Natural killer cell (primary cell): ENCODE results near the gene EIF3A. TPM values are rescaled to one million over a fixed set of nuclear protein-coding genes. Genes with fewer than 3 reads are reported as not detected.

Experiments
- ATAC-seq, 3 donors: fragments of 150-1000 bp in 2 of 3; fragments of 200-7000 bp in 1 of 3; cut with Tn5 transposase; 1 replicate in 1 of 3; 2 replicates in 2 of 3; pipeline ENCODE4 v1.10.0; 2021; ENCODE audit warnings: mild to moderate bottlenecking in 2 of 3, moderate library complexity in 2 of 3
- DNase-seq, 2 donors: peaks; one replicate each; pipeline versions ENCODE4 v3.0.0 to v3.0.0-alpha.2; 2013 to 2021; ENCODE audit warnings: mixed read lengths in 1 of 2
- H3K27ac ChIP-seq: one replicate; pipeline ENCODE4 v1.5.1; 2013; ENCODE audit warnings: mild to moderate bottlenecking, low read length
- H3K27me3 ChIP-seq: one replicate; pipeline ENCODE4 v1.6.1; 2013; ENCODE audit warnings: low read length; ENCODE audit not compliant: control insufficient read depth, insufficient read depth
- H3K36me3 ChIP-seq: one replicate; pipeline ENCODE4 v1.6.1; 2013; ENCODE audit warnings: low read length; ENCODE audit not compliant: control insufficient read depth, insufficient read depth
- H3K4me1 ChIP-seq: one replicate; pipeline ENCODE4 v1.6.1; 2013; ENCODE audit warnings: low read length; ENCODE audit not compliant: control insufficient read depth, insufficient read depth
- H3K4me3 ChIP-seq: one replicate; pipeline ENCODE4 v1.5.1; 2013; ENCODE audit warnings: low read length
- H3K9me3 ChIP-seq: one replicate; pipeline ENCODE4 v1.6.1; 2013; ENCODE audit warnings: low read length; ENCODE audit not compliant: control insufficient read depth, insufficient read depth
- H3K27ac Mint-ChIP-seq, 2 donors: one replicate each; pipeline ENCODE4 v1.8.0; 2022; ENCODE audit warnings: mild to moderate bottlenecking in 2 of 2, mixed read lengths in 2 of 2, moderate library complexity in 1 of 2
- H3K27me3 Mint-ChIP-seq, 2 donors: one replicate each; pipeline ENCODE4 v1.8.0; 2022; ENCODE audit warnings: low read depth in 2 of 2, mixed read lengths in 2 of 2
- H3K36me3 Mint-ChIP-seq: one replicate; pipeline ENCODE4 v1.8.0; 2022; ENCODE audit warnings: mixed read lengths
- H3K4me1 Mint-ChIP-seq, 2 donors: one replicate each; pipeline ENCODE4 v1.8.0; 2022; ENCODE audit warnings: mixed read lengths in 2 of 2
- H3K4me3 Mint-ChIP-seq: one replicate; pipeline ENCODE4 v1.8.0; 2022; ENCODE audit warnings: mild to moderate bottlenecking, moderate library complexity, mixed read lengths
- H3K9me3 Mint-ChIP-seq, 2 donors: one replicate each; pipeline ENCODE4 v1.8.0; 2022; ENCODE audit warnings: mixed read lengths in 2 of 2
- CTCF ChIP-seq: fragments of 200-600 bp; IDR thresholded peaks from one replicate; pipeline ENCODE4 v1.8.0; 2022; ENCODE audit warnings: antibody characterized with exemption
- WGBS: methylation state at CpG from one replicate; pipeline ENCODE4 v1.1.7; 2013; ENCODE audit warnings: missing lambda C conversion rate; ENCODE audit not compliant: insufficient coverage; 5-methylcytosine and 5-hydroxymethylcytosine counted together
- intact Hi-C: fragments of 100-400 bp; cut with micrococcal nuclease; formaldehyde crosslinking; loops from one replicate; pipeline ENCODE4 v1.14.2; 2022
- total RNA-seq, 4 donors: library from RNA; stranded (reverse); fragments of 120-200 nt in 1 of 4; gene quantifications; one replicate each; pipeline versions ENCODE4 v1.2.3 to v1.2.4, GENCODE V29; 2013 to 2022

Gene EIF3A
- total RNA-seq, 3 donors from 2014 or later (not counting 1 experiment from before 2014, with no cell fraction given), result 102 to 115 (median 110) TPM

- intact Hi-C loops, result no loop called here
Observed at GRCh38 chr10:119087271-119087882, 6.8 kb upstream of the EIF3A start.

GRCh38 chr10:119084896-119085295 lies 4.3 kb upstream of the EIF3A start:
- intact Hi-C loops, result loop anchor here (5.0 kb wide), 2 partner anchors 37 to 92 kb away; partner anchors contain the start of gene PRDX3
- no peak overlapping the region for H3K27ac ChIP-seq

More at GRCh38 chr10:119087271-119087882, 6.8 kb upstream of the EIF3A start:
- Mint-ChIP-seq H3K4me3 (no peak overlapping the region), H3K27ac (peak overlapping the region in 1 of 2 donors; percentile 0), H3K9me3 (no peaks in the 10 kb centered on the region), H3K36me3 (no peaks in the 10 kb centered on the region), H3K27me3 (no peaks in the 10 kb centered on the region), H3K4me1 (peaks cover 27 to 28% of the 10 kb centered on the region in 2 donors)
- DNase-seq (no peak), ATAC-seq (no peak)
- H3K36me3 ChIP-seq, result no peaks in the 10 kb centered on the region
- H3K4me1 ChIP-seq, result peaks cover 21% of the 10 kb centered on the region
- TF ChIP-seq CTCF, result no peak
- no peaks in the 10 kb centered on the region for H3K27me3 ChIP-seq
- H3K27ac ChIP-seq, result no peak overlapping the region
- H3K9me3 ChIP-seq, result no peaks in the 10 kb centered on the region
- H3K4me3 ChIP-seq, result no peak overlapping the region
- 77% methylated on average over 4 of the region's 4 CpGs for WGBS

GRCh38 chr10:119079599-119080520 lies 757 bp downstream of the EIF3A start:
- peak overlapping the region; percentile 97 for H3K4me3 ChIP-seq
- no peaks in the 10 kb centered on the region for H3K27me3 ChIP-seq
- peak; percentile 68 to 76 (median 69) for ATAC-seq
- H3K9me3 ChIP-seq, result no peaks in the 10 kb centered on the region
- WGBS, result under 1% methylated on average over 47 of the region's 48 CpGs
- H3K27ac Mint-ChIP-seq, result peak overlapping the region; percentile 87 to 99
- no peaks in the 10 kb centered on the region for H3K27me3 Mint-ChIP-seq
- H3K36me3 Mint-ChIP-seq, result no peaks in the 10 kb centered on the region
- no peak for TF ChIP-seq CTCF
- no peaks in the 10 kb centered on the region for H3K36me3 ChIP-seq
- H3K27ac ChIP-seq, result peak overlapping the region; percentile 97
- H3K4me1 ChIP-seq, result peaks cover 32% of the 10 kb centered on the region
- peak overlapping the region; percentile 97 for H3K4me3 Mint-ChIP-seq
- H3K4me1 Mint-ChIP-seq, result peaks cover 42 to 45% of the 10 kb centered on the region in 2 donors
- intact Hi-C loops, result loop anchor here (1.0 to 5.0 kb wide), 4 partner anchors 11 to 97 kb away; partner anchors contain the start of genes DENND10 and PRDX3
- no peaks in the 10 kb centered on the region for H3K9me3 Mint-ChIP-seq
- peak; percentile 64 to 79 for DNase-seq

More at GRCh38 chr10:119084896-119085295, 4.3 kb upstream of the EIF3A start:
- no peak overlapping the region for H3K4me3 Mint-ChIP-seq
- no peaks in the 10 kb centered on the region for H3K9me3 ChIP-seq
- no peaks in the 10 kb centered on the region for H3K9me3 Mint-ChIP-seq
- H3K4me3 ChIP-seq, result no peak overlapping the region
- peaks cover 5% of the 10 kb centered on the region for H3K4me1 ChIP-seq
- DNase-seq (no peak), ATAC-seq (no peak)
- H3K27me3 Mint-ChIP-seq, result no peaks in the 10 kb centered on the region
- TF ChIP-seq CTCF, result no peak
- no peaks in the 10 kb centered on the region for H3K36me3 ChIP-seq
- peaks cover 18 to 20% of the 10 kb centered on the region in 2 donors for H3K4me1 Mint-ChIP-seq
- no peak overlapping the region for H3K27ac Mint-ChIP-seq
- 94% methylated on average over 11 of the region's 11 CpGs for WGBS
- H3K27me3 ChIP-seq, result no peaks in the 10 kb centered on the region
- H3K36me3 Mint-ChIP-seq, result no peaks in the 10 kb centered on the region
